Keratinocyte (primary cell): Measurements from ENCODE around the gene FFAR4. TPM values are rescaled to one million over a fixed set of nuclear protein-coding genes. Genes with fewer than 3 reads are reported as not detected.

Source experiments
- DNase-seq: peaks from one replicate; pipeline ENCODE4 v3.0.0-alpha.2; 2011; ENCODE audit warnings: low read depth, missing footprints, low spot score
- FAIRE-seq: peaks from 2 replicates; lab custom pipeline; 2011; peaks lifted over from hg19 to GRCh38; lab: Jason Lieb, UNC
- H2AFZ ChIP-seq: 2 replicates; pipeline ENCODE4 v1.6.0; 2012; ENCODE audit warnings: low read length, control low read depth, inconsistent platforms; ENCODE audit not compliant: control insufficient read depth
- H3K27ac ChIP-seq: 2 replicates; pipeline ENCODE4 v1.5.1; 2011; ENCODE audit warnings: low read length; ENCODE audit not compliant: control insufficient read depth, insufficient read depth
- H3K27me3 ChIP-seq: 3 replicates; pipeline ENCODE4 v1.6.0; 2011; ENCODE audit warnings: low read length; ENCODE audit not compliant: control insufficient read depth, insufficient read depth; ENCODE audit errors: extremely low read depth
- H3K36me3 ChIP-seq, 2 experiments: 2 replicates in 1 of 2; 3 replicates in 1 of 2; pipeline ENCODE4 v1.5.1; 2011; ENCODE audit warnings: low read length in 2 of 2, mild to moderate bottlenecking in 1 of 2; ENCODE audit not compliant: control insufficient read depth in 2 of 2, insufficient read depth in 2 of 2; ENCODE audit errors: extremely low read depth in 1 of 2
- H3K4me1 ChIP-seq: 3 replicates; pipeline ENCODE4 v1.5.1; 2011; ENCODE audit warnings: low read length; ENCODE audit not compliant: control insufficient read depth, insufficient read depth; ENCODE audit errors: extremely low read depth
- H3K4me2 ChIP-seq: 3 replicates; pipeline ENCODE4 v1.6.0; 2011; ENCODE audit warnings: low read depth, low read length; ENCODE audit not compliant: control insufficient read depth, insufficient read depth; ENCODE audit errors: extremely low read depth
- H3K4me3 ChIP-seq, 3 experiments: fragments of 200-600 bp in 1 of 3; sonication (generic) in 1 of 3; 2 replicates in 2 of 3; 3 replicates in 1 of 3; pipeline ENCODE4 v1.5.1; 2011 to 2016; ENCODE audit warnings: low read length in 3 of 3, mild to moderate bottlenecking in 3 of 3, control low read depth in 2 of 3, inconsistent platforms in 1 of 3, low read depth in 1 of 3, mixed read lengths in 1 of 3, mixed run types in 1 of 3, moderate library complexity in 1 of 3; ENCODE audit not compliant: control insufficient read depth in 2 of 3, insufficient read depth in 2 of 3; ENCODE audit errors: extremely low read depth in 1 of 3
- H3K79me2 ChIP-seq: 2 replicates; pipeline ENCODE4 v1.6.0; 2012; ENCODE audit warnings: low read length; ENCODE audit not compliant: control insufficient read depth, insufficient read depth
- H3K9ac ChIP-seq: 3 replicates; pipeline ENCODE4 v1.6.0; 2011; ENCODE audit warnings: low read length; ENCODE audit not compliant: control insufficient read depth, insufficient read depth; ENCODE audit errors: extremely low read depth
- H3K9me1 ChIP-seq: 3 replicates; pipeline ENCODE4 v1.6.0; 2011; ENCODE audit warnings: low read length; ENCODE audit not compliant: control insufficient read depth, insufficient read depth; ENCODE audit errors: extremely low read depth
- H3K9me3 ChIP-seq: 2 replicates; pipeline ENCODE4 v1.5.1; 2012; ENCODE audit warnings: low read depth, low read length; ENCODE audit not compliant: control insufficient read depth
- H4K20me1 ChIP-seq: 3 replicates; pipeline ENCODE4 v1.6.0; 2011; ENCODE audit warnings: low read length; ENCODE audit not compliant: control insufficient read depth, insufficient read depth; ENCODE audit errors: extremely low read depth
- EZH2 ChIP-seq: IDR thresholded peaks from one replicate; pipeline ENCODE4 v1.6.1; 2012; ENCODE audit warnings: inconsistent platforms, mild to moderate bottlenecking, low read length, moderate library complexity
- dilution Hi-C: fragments of 300-500 bp; cut with MboI; formaldehyde crosslinking; loops from one replicate; pipeline ENCODE4 v1.7.0; 2020; ENCODE audit warnings: low sequenced_read_pairs; ENCODE audit not compliant: extremely low pct_ligation_motif_present
- polyA plus RNA-seq, 5 experiments: library from polyadenylated mRNA; depleted of rRNA in 3 of 5; stranded (reverse) in 3 of 5; stranded (forward) in 1 of 5; unstranded in 1 of 5; fragments of >200 nt; gene quantifications; 1 replicate in 1 of 5; 2 replicates in 3 of 5; 3 replicates in 1 of 5; pipeline versions ENCODE4 v1.2.1 to v1.2.3, GENCODE V29; 2011 to 2012; ENCODE audit warnings: missing spikeins in 2 of 5, low read depth in 1 of 5, low replicate concordance in 1 of 5
- TF ChIP-seq, protein P1 (sequence below), 3 experiments: IDR thresholded peaks in 1 of 3; conservative IDR thresholded peaks in 1 of 3; optimal IDR thresholded peaks in 1 of 3; 2 replicates in 2 of 3; 3 replicates in 1 of 3; pipeline versions ENCODE3 to v1.5.1; 2011; ENCODE audit warnings: low read length in 3 of 3, mild to moderate bottlenecking in 3 of 3, moderate library complexity in 2 of 3, control low read depth in 1 of 3, inconsistent platforms in 1 of 3; ENCODE audit not compliant: insufficient read depth in 2 of 3; ENCODE audit errors: extremely low read depth in 1 of 3

FFAR4 gene
- polyA plus RNA-seq, 1 donor (not counting 4 experiments of a cell fraction or from before 2014, with no cell fraction given): not detected

DNA sequence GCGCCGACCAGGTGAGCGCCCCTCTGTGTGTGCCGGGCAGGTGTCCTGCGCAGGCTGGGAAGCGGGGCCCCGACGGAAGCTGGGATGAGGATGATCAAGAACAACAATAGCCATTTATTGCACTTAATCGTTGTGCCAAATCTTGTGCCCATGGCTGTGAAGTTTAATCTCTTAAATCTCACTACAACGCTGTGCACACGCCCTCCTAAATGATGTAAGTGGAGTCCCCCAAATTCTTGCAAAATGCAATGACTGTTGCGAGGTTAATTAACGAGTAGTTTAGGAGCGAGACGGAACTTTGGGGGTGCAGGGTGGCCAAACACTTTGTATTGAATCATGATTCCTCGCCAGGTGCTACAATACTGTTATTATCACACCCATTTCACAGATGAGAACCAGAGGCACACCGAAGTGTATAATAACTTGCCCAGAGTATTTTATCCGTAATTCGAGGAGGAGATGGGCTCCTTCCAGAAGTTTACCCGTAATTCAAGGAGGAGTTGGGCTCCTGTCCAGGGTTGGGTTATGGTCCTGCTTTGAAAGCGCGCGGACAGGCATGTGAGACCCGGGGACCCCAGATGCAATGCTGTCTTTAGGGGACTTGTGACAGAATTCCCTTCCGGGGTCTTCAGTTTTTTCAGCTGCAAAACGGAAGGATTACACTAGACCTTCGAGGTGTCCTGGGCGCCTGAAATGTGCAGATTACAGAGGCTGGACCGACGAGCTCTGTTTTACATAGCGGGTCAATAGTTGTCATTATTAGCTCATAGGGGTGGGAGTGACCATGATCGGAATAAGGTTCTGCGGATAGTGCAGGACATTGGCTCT lies 1.0 kb downstream of the FFAR4 start:
- no peaks in the 10 kb centered on the region for H3K36me3 ChIP-seq
- no peak overlapping the region for H3K4me3 ChIP-seq
- no peak overlapping the region for H3K4me2 ChIP-seq
- no peaks in the 10 kb centered on the region for H3K9me1 ChIP-seq
- H3K4me1 ChIP-seq: no peaks in the 10 kb centered on the region
- no peaks in the 10 kb centered on the region for H4K20me1 ChIP-seq
- DNase-seq: no peak
- no peak overlapping the region for H3K27ac ChIP-seq
- no peaks in the 10 kb centered on the region for H3K79me2 ChIP-seq
- dilution Hi-C loops: no loop called here
- peaks cover 63% of the 10 kb centered on the region for H3K27me3 ChIP-seq
- no peak for TF ChIP-seq EZH2
- TF ChIP-seq, protein P1, sequence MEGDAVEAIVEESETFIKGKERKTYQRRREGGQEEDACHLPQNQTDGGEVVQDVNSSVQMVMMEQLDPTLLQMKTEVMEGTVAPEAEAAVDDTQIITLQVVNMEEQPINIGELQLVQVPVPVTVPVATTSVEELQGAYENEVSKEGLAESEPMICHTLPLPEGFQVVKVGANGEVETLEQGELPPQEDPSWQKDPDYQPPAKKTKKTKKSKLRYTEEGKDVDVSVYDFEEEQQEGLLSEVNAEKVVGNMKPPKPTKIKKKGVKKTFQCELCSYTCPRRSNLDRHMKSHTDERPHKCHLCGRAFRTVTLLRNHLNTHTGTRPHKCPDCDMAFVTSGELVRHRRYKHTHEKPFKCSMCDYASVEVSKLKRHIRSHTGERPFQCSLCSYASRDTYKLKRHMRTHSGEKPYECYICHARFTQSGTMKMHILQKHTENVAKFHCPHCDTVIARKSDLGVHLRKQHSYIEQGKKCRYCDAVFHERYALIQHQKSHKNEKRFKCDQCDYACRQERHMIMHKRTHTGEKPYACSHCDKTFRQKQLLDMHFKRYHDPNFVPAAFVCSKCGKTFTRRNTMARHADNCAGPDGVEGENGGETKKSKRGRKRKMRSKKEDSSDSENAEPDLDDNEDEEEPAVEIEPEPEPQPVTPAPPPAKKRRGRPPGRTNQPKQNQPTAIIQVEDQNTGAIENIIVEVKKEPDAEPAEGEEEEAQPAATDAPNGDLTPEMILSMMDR (optimal IDR thresholded peaks at IDR 0.05 in 1 of 3, IDR thresholded peaks at IDR 0.05 in 1 of 3, conservative IDR thresholded peaks at IDR 0.05 in 1 of 3; ENCODE audit: extremely low read depth in 1 of 3, insufficient read depth in 2 of 3, low read length in 3 of 3): no peak
- FAIRE-seq: no peak
- no peak overlapping the region for H3K9ac ChIP-seq
- H3K9me3 ChIP-seq: no peaks in the 10 kb centered on the region
- no peak overlapping the region for H2AFZ ChIP-seq

DNA sequence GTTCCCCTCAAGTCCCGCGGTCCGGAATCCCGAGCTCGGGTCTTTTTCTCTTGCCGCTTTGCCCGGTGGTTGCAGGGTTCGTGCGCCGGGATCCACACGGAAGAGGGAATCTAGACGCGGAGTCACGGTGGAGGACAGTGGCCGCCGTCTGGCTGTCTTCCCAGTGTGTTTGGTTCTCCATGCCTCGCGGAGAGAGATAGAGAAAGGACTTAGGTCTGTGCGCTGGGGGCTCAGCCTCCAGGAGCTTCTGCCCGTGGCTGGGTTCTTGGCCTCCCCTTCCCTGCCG lies 1.6 kb downstream of the FFAR4 start:
- FAIRE-seq: no peak
- no peaks in the 10 kb centered on the region for H4K20me1 ChIP-seq
- H3K4me1 ChIP-seq: peaks cover 3% of the 10 kb centered on the region
- H3K36me3 ChIP-seq: no peaks in the 10 kb centered on the region
- no peak overlapping the region for H3K9ac ChIP-seq
- no peak overlapping the region for H3K4me3 ChIP-seq
- H3K4me2 ChIP-seq: no peak overlapping the region
- no peak for DNase-seq
- H2AFZ ChIP-seq: no peak overlapping the region
- H3K79me2 ChIP-seq: no peaks in the 10 kb centered on the region
- dilution Hi-C loops: no loop called here
- peaks cover 64% of the 10 kb centered on the region for H3K27me3 ChIP-seq
- H3K9me3 ChIP-seq: no peaks in the 10 kb centered on the region
- TF ChIP-seq, protein P1 (optimal IDR thresholded peaks at IDR 0.05 in 1 of 3, IDR thresholded peaks at IDR 0.05 in 1 of 3, conservative IDR thresholded peaks at IDR 0.05 in 1 of 3; ENCODE audit: extremely low read depth in 1 of 3, insufficient read depth in 2 of 3, low read length in 3 of 3): no peak
- TF ChIP-seq EZH2: no peak
- no peak overlapping the region for H3K27ac ChIP-seq
- no peaks in the 10 kb centered on the region for H3K9me1 ChIP-seq
